Progenitor cell of endocrine pancreas (in vitro differentiated cells): Measurements from ENCODE around the gene TTLL11. TPM values are rescaled to one million over a fixed set of nuclear protein-coding genes. Genes with fewer than 3 reads are reported as not detected.

ENCODE experiments used
- DNase-seq: peaks from one replicate; pipeline ENCODE4 v3.0.0; 2021; ENCODE audit warnings: low spot score; ENCODE audit not compliant: unreplicated experiment
- H3K27ac Mint-ChIP-seq: 2 replicates; pipeline ENCODE4 v1.8.0; 2021; ENCODE audit warnings: mild to moderate bottlenecking, moderate library complexity, mixed read lengths
- H3K27me3 Mint-ChIP-seq: 2 replicates; pipeline ENCODE4 v1.8.0; 2021; ENCODE audit warnings: mixed read lengths
- H3K36me3 Mint-ChIP-seq: 2 replicates; pipeline ENCODE4 v1.8.0; 2022; ENCODE audit warnings: mixed read lengths; ENCODE audit not compliant: insufficient read depth
- H3K4me1 Mint-ChIP-seq: 2 replicates; pipeline ENCODE4 v1.8.0; 2021; ENCODE audit warnings: low read depth, mixed read lengths
- H3K4me3 Mint-ChIP-seq: 2 replicates; pipeline ENCODE4 v1.8.0; 2021; ENCODE audit warnings: low read depth, mild to moderate bottlenecking, moderate library complexity, mixed read lengths
- H3K9me3 Mint-ChIP-seq: 2 replicates; pipeline ENCODE4 v1.8.0; 2021; ENCODE audit warnings: low read depth, mixed read lengths
- total RNA-seq: library from RNA; stranded (reverse); gene quantifications from 2 replicates; pipeline ENCODE4 v1.2.1, GENCODE V29; 2021
- TF ChIP-seq, protein P1 (sequence below): fragments of 200-600 bp; sonication (generic); IDR thresholded peaks from one replicate; pipeline ENCODE4 v1.5.0; 2021; ENCODE audit warnings: antibody characterized with exemption, mild to moderate bottlenecking; ENCODE audit not compliant: unreplicated experiment

The TTLL11 gene
- total RNA-seq, 1 donor from 2014 or later, result 5.3 TPM

DNA sequence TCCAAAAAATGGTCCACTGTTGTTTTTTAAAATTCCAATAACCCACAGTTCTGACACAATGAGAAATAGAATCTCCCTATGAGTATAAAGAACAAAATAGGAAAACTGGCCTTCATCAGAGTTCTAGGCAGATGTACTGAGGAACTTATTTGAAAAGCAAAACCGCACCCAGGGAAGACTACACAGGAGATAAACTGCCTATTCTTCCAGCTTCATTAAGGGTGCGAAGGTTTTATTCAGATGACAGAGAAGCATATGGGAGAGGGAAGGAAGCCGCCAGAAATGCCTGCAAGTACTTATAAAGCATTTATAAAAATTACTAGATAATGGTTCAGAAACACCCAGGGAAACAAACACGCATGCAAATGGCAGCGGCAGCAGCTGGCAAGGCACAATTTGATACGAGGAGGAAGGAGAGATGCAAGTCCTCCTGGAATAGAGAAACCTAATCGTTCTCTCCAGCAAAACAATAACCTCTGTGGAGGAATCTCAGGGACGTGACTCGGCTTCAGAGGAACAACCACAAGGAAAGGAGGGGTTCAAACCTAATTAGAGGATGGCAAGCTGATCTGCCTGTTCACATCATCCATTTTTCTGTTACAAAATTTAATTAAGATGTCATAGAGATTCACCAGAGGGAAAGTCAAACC is 9.0 kb downstream of the TTLL11 start:
- peaks cover 7% of the 10 kb centered on the region for H3K27me3 Mint-ChIP-seq
- no peak for DNase-seq
- no peak overlapping the region for H3K27ac Mint-ChIP-seq
- no peaks in the 10 kb centered on the region for H3K4me1 Mint-ChIP-seq
- H3K4me3 Mint-ChIP-seq, result no peak overlapping the region
- H3K36me3 Mint-ChIP-seq, result no peaks in the 10 kb centered on the region
- H3K9me3 Mint-ChIP-seq, result no peaks in the 10 kb centered on the region
- TF ChIP-seq, protein P1, sequence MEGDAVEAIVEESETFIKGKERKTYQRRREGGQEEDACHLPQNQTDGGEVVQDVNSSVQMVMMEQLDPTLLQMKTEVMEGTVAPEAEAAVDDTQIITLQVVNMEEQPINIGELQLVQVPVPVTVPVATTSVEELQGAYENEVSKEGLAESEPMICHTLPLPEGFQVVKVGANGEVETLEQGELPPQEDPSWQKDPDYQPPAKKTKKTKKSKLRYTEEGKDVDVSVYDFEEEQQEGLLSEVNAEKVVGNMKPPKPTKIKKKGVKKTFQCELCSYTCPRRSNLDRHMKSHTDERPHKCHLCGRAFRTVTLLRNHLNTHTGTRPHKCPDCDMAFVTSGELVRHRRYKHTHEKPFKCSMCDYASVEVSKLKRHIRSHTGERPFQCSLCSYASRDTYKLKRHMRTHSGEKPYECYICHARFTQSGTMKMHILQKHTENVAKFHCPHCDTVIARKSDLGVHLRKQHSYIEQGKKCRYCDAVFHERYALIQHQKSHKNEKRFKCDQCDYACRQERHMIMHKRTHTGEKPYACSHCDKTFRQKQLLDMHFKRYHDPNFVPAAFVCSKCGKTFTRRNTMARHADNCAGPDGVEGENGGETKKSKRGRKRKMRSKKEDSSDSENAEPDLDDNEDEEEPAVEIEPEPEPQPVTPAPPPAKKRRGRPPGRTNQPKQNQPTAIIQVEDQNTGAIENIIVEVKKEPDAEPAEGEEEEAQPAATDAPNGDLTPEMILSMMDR, result no peak

DNA sequence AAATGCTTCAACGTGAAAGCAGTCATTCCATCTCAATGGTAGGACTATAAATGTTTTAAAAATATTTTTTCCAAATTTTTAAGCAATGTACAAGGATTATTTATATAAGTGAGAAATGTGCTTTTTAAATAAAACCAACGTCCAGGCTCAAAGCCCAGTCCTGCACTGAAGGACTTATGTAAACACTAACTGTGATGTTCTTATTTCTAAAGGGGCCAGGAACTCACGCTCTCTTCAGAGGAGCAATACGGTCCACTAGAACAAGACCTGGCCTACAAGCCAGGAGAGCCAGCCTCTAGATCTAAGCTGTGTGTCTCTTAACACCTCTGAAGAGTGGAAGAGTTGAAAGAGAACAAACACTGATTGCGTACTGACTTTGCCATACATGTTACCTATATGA is 12.1 kb downstream of the TTLL11 start:
- H3K4me1 Mint-ChIP-seq, result no peaks in the 10 kb centered on the region
- H3K27ac Mint-ChIP-seq, result no peak overlapping the region
- H3K27me3 Mint-ChIP-seq, result peaks cover 7% of the 10 kb centered on the region
- H3K9me3 Mint-ChIP-seq, result peaks cover 18% of the 10 kb centered on the region
- H3K4me3 Mint-ChIP-seq, result no peak overlapping the region
- TF ChIP-seq, protein P1, result no peak
- DNase-seq, result no peak
- peaks cover 1% of the 10 kb centered on the region for H3K36me3 Mint-ChIP-seq

DNA sequence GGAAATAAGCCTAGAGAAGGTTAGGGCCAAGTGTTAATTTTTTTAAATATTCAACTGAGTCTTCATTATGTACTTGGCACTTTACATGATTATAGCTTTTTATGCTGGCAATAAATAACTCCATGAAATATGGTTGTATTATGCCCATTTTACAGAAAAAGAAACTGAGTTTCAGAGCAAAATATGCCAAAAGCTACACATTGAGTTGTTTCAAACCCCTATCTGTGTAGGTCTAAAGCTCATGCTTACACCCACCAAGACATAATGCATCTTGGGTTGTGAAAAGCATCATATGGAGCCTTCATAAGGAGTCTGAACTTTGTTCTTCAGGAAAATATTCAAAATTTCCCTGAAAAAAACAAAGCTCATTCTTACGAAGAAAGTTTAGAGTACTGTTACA is 14.6 kb downstream of the TTLL11 start:
- H3K27me3 Mint-ChIP-seq, result no peaks in the 10 kb centered on the region
- peaks cover 18% of the 10 kb centered on the region for H3K9me3 Mint-ChIP-seq
- no peak overlapping the region for H3K27ac Mint-ChIP-seq
- TF ChIP-seq, protein P1, result no peak
- DNase-seq, result no peak
- H3K36me3 Mint-ChIP-seq, result peaks cover 1% of the 10 kb centered on the region
- no peaks in the 10 kb centered on the region for H3K4me1 Mint-ChIP-seq
- no peak overlapping the region for H3K4me3 Mint-ChIP-seq

DNA sequence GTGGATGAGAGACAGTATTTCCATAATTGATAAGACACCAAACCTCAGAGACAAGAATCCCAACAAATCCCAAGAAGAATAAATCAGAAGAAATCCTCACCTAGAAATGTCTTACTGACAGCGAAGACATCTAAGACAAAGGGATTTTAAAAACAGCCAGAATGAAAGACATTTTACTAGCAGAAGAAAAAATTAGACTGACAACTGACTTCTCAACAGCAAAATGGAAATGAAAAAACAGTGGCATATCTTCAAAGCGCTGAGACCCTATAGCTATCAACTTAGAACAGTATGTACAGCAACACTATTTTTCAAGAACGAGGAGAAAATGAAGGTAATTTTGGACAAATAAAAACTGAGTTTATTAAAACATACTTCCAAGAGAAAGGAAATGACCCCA is 16.3 kb downstream of the TTLL11 start:
- TF ChIP-seq, protein P1, result no peak
- Mint-ChIP-seq H3K27me3 (no peaks in the 10 kb centered on the region), H3K4me1 (no peaks in the 10 kb centered on the region), H3K27ac (no peak overlapping the region), H3K36me3 (peaks cover 1% of the 10 kb centered on the region), H3K9me3 (peaks cover 18% of the 10 kb centered on the region), H3K4me3 (no peak overlapping the region)
- no peak for DNase-seq

DNA sequence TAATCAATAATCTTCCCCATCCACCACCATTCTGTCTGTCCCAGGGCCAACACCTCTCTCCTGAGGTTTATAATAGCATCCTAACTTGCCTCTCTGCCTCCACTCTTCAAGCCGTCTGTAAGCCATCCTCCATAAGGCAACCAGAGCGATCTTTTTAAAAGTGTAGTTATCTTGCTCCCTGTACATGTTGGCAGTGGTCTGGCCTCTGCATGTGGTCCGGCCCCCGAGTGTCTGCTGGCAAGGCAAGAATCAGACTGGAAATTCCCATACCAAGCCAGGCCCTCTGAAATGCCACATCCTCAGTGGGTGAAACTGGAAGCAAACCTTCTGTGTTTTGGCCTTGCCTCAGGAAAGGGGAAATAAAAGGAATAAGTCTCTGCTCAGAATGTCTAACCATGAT is 17.0 kb downstream of the TTLL11 start:
- no peaks in the 10 kb centered on the region for H3K27me3 Mint-ChIP-seq
- H3K4me3 Mint-ChIP-seq, result no peak overlapping the region
- TF ChIP-seq, protein P1, result no peak
- no peak overlapping the region for H3K27ac Mint-ChIP-seq
- H3K9me3 Mint-ChIP-seq, result peaks cover 18% of the 10 kb centered on the region
- DNase-seq, result no peak
- H3K36me3 Mint-ChIP-seq, result peaks cover 1% of the 10 kb centered on the region
- no peaks in the 10 kb centered on the region for H3K4me1 Mint-ChIP-seq
